ENCODE measurements around the gene ATP1A2. TPM values are rescaled to one million over a fixed set of nuclear protein-coding genes. Genes with fewer than 3 reads are reported as not detected.

The ATP1A2 gene
- total RNA-seq, 3 donors from 2014 or later, result 2.6 to 124 (median 4.0) TPM

DNA sequence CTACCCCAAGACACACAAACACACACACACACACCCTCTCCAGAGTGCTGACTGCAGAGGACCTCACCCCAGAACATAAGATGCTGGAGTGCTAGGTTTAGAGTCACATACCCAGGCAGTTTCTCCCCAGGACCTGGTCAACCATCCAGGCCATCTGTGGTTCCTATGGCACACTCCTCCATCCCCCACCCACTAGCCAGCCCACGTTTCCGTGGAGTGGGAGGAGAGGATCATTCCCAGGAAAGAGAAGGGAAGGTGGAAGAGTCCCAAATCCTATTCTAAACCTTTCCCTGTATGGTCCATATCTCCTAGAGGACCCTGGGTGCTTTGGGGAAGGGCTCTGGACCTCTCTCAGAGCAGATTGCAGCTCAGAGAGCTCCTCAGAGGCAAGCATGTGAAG, 33.1 kb upstream of the ATP1A2 start:
- Histone ChIP-seq H3K4me1 (ENCODE audit: low read depth) (peaks cover 4% of the 10 kb centered on the region), H3K4me3 (no peak overlapping the region), H3K9me3 (no peaks in the 10 kb centered on the region), H3K36me3 (ENCODE audit: low read depth) (no peaks in the 10 kb centered on the region)
- DNase-seq (no peak), ATAC-seq (no peak)
- TF ChIP-seq, protein P1, sequence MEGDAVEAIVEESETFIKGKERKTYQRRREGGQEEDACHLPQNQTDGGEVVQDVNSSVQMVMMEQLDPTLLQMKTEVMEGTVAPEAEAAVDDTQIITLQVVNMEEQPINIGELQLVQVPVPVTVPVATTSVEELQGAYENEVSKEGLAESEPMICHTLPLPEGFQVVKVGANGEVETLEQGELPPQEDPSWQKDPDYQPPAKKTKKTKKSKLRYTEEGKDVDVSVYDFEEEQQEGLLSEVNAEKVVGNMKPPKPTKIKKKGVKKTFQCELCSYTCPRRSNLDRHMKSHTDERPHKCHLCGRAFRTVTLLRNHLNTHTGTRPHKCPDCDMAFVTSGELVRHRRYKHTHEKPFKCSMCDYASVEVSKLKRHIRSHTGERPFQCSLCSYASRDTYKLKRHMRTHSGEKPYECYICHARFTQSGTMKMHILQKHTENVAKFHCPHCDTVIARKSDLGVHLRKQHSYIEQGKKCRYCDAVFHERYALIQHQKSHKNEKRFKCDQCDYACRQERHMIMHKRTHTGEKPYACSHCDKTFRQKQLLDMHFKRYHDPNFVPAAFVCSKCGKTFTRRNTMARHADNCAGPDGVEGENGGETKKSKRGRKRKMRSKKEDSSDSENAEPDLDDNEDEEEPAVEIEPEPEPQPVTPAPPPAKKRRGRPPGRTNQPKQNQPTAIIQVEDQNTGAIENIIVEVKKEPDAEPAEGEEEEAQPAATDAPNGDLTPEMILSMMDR (IDR thresholded peaks at IDR 0.05), result no peak
- intact Hi-C loops (cut with DNase I, micrococcal nuclease), result no loop called here

DNA sequence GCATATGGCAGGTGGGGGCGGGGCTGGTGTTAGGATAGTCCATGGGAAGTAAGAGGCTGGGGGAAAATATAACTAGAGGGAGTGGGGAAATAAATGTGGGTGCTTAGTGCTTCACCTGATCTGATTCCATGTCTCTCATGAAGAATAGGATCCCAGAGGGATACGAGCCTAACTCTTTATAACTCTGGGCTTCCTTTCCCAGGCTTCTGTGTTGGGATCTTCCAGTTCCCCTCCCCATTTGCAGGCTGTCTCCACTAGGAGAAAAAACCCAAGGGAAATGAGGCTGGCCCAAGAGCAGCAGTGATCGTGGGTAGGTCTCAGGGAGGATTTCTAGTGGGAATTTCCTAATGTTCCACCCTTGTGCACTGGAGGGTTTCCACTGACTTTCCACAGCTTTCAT, 32.6 kb upstream of the ATP1A2 start:
- DNase-seq (no peak), ATAC-seq (no peak)
- intact Hi-C loops (cut with DNase I, micrococcal nuclease), result no loop called here
- Histone ChIP-seq H3K4me3 (no peak overlapping the region), H3K9me3 (no peaks in the 10 kb centered on the region), H3K4me1 (ENCODE audit: low read depth) (peaks cover 4% of the 10 kb centered on the region), H3K36me3 (ENCODE audit: low read depth) (no peaks in the 10 kb centered on the region)
- TF ChIP-seq, protein P1 (IDR thresholded peaks at IDR 0.05), result no peak

DNA sequence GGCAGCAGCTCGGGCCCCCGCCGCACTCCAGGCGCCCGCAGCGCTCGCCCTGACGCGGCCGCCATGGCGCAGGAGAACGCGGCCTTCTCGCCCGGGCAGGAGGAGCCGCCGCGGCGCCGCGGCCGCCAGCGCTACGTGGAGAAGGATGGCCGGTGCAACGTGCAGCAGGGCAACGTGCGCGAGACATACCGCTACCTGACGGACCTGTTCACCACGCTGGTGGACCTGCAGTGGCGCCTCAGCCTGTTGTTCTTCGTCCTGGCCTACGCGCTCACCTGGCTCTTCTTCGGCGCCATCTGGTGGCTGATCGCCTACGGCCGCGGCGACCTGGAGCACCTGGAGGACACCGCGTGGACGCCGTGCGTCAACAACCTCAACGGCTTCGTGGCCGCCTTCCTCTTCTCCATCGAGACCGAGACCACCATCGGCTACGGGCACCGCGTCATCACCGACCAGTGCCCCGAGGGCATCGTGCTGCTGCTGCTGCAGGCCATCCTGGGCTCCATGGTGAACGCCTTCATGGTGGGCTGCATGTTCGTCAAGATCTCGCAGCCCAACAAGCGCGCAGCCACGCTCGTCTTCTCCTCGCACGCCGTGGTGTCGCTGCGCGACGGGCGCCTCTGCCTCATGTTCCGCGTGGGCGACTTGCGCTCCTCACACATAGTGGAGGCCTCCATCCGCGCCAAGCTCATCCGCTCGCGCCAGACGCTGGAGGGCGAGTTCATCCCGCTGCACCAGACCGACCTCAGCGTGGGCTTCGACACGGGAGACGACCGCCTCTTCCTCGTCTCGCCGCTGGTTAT, 31.4 kb upstream of the ATP1A2 start:
- H3K4me3 ChIP-seq, result no peak overlapping the region
- H3K9me3 ChIP-seq, result no peaks in the 10 kb centered on the region
- H3K36me3 ChIP-seq (ENCODE audit: low read depth), result no peaks in the 10 kb centered on the region
- DNase-seq (peak; percentile 80 to 93 (median 91)), ATAC-seq (peak; percentile 93)
- peaks cover 4% of the 10 kb centered on the region for H3K4me1 ChIP-seq (ENCODE audit: low read depth)
- TF ChIP-seq, protein P1 (IDR thresholded peaks at IDR 0.05), result peak; percentile 64
- intact Hi-C loops (cut with DNase I, micrococcal nuclease), result no loop called here

DNA sequence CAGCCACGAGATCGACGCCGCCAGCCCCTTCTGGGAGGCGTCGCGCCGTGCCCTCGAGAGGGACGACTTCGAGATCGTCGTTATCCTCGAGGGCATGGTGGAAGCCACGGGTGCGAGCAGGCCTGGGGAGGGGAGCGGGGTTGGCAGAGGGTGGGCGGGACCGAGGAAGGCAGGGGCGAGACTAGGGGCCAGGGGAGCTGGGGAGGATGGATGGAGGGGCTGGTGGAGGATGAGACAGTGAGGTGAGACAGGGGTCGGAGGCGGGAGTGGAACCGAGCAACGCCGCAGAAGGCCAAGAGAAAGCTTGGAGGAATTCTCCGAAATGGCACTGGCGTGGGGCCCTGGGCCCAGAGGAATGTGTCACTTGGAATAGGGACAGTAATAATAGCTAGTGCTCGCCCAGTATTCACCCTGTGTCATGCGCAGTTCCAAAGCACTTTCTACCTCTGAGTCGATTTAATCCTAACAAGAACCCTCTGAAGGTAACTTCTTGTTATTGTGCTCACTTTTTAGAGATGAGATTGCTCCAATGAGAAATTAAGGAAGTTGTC, 30.7 kb upstream of the ATP1A2 start:
- H3K4me1 ChIP-seq (ENCODE audit: low read depth), result peaks cover 4% of the 10 kb centered on the region
- no peak overlapping the region for H3K4me3 ChIP-seq
- H3K9me3 ChIP-seq, result no peaks in the 10 kb centered on the region
- TF ChIP-seq, protein P1 (IDR thresholded peaks at IDR 0.05), result no peak
- intact Hi-C loops (cut with DNase I, micrococcal nuclease), result no loop called here
- no peaks in the 10 kb centered on the region for H3K36me3 ChIP-seq (ENCODE audit: low read depth)
- DNase-seq (peak in 1 of 3 donors; percentile 58), ATAC-seq (no peak)

DNA sequence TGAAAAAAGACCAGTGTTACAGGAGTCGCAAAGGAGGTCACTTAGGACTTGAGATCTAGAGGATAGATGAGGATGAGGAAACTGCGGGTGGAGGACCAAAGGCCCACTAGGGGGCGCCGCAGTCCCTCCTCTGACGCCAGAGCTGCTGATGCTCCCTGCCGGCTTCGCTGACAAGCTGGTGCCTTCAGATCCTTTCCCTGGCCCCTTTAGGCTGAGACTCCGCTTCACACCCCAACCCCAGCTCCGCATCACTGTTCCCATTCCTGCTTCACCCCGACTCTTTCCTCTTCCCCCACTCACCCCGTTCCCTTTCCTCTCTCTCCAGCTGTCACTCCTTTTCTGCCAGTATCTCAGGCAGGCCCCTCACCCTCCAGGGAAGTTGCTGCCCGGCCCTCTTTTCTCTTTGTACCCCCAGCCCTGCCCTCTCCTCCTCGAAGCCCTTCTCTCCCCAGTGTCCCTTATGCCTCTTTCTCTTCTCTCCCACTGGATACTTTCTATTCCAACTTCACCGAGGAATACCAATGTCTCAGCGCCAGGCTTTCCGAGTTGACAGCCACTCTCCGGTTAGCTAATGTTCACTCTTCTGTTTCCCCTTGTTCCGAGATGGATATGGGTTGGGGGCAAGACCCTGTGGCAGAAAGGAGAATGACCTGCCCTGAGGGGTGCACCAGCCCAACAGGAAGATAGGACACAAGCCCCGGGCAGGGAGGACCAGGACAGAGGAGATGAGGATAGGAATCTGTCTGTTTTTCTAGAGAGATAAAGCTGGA, 29.7 kb upstream of the ATP1A2 start:
- peaks cover 4% of the 10 kb centered on the region for H3K4me1 ChIP-seq (ENCODE audit: low read depth)
- intact Hi-C loops (cut with DNase I, micrococcal nuclease), result no loop called here
- DNase-seq (peak; percentile 78 to 91 (median 87)), ATAC-seq (peak; percentile 84)
- H3K36me3 ChIP-seq (ENCODE audit: low read depth), result no peaks in the 10 kb centered on the region
- H3K9me3 ChIP-seq, result no peaks in the 10 kb centered on the region
- no peak overlapping the region for H3K4me3 ChIP-seq
- TF ChIP-seq, protein P1 (IDR thresholded peaks at IDR 0.05), result peak; percentile 80

All from mucosa of descending colon (tissue), 3 donors.